Prostate gland (tissue), 2 donors: ENCODE results near the gene ATAD2B. TPM values are rescaled to one million over a fixed set of nuclear protein-coding genes. Genes with fewer than 3 reads are reported as not detected.

Experiments
- DNase-seq: peaks from one replicate; pipeline ENCODE4 v3.0.0-alpha.2; 2019; ENCODE audit warnings: low spot score
- H3K27ac ChIP-seq, 2 donors: fragments of 200-600 bp; sonication (generic); 2 replicates each; pipeline ENCODE4 v1.5.1; 2017 to 2019
- H3K27me3 ChIP-seq: fragments of 200-600 bp; sonication (generic); replicated peaks from 2 replicates; pipeline ENCODE4 v1.5.1; 2019; ENCODE audit not compliant: insufficient read depth
- H3K36me3 ChIP-seq, 2 donors: fragments of 200-600 bp; sonication (generic); 1 replicate in 1 of 2; 2 replicates in 1 of 2; pipeline versions ENCODE4 v1.5.1 to v1.8.1; 2017 to 2019
- H3K4me1 ChIP-seq: fragments of 200-600 bp; sonication (generic); replicated peaks from 2 replicates; pipeline ENCODE4 v1.5.1; 2019
- H3K4me3 ChIP-seq, 2 donors: fragments of 200-600 bp; sonication (generic); 2 replicates each; pipeline ENCODE4 v1.5.1; 2017 to 2019
- H3K9me3 ChIP-seq: fragments of 200-600 bp; sonication (generic); 2 replicates; pipeline ENCODE4 v1.5.1; 2017
- CTCF ChIP-seq, 4 experiments: fragments of 200-600 bp in 2 of 4; fragments of 450-650 bp in 2 of 4; sonication (generic) in 2 of 4; IDR thresholded peaks; 1 replicate in 3 of 4; 2 replicates in 1 of 4; pipeline ENCODE4 v1.5.1; 2016 to 2019; ENCODE audit warnings: antibody characterized with exemption in 4 of 4, mild to moderate bottlenecking in 2 of 4, moderate library complexity in 2 of 4
- POLR2A ChIP-seq: fragments of 450-650 bp; IDR thresholded peaks from one replicate; pipeline ENCODE4 v1.6.1; 2016; ENCODE audit warnings: antibody characterized with exemption, mild to moderate bottlenecking
- POLR2AphosphoS5 ChIP-seq: sonication (generic); formaldehyde crosslinking; IDR thresholded peaks from one replicate; pipeline ENCODE4 v1.6.1; 2017; ENCODE audit warnings: antibody characterized with exemption
- WGBS: methylation state at CpG from one replicate; pipeline ENCODE4 v1.1.5; 2018; 5-methylcytosine and 5-hydroxymethylcytosine counted together
- intact Hi-C: fragments of 100-400 bp; cut with DNase I; formaldehyde crosslinking; loops from one replicate; pipeline ENCODE4 v1.14.2; 2022
- total RNA-seq, 2 donors: library from RNA; depleted of rRNA; stranded (reverse); fragments of >200 nt; gene quantifications; one replicate each; pipeline ENCODE4 v1.1.0, GENCODE V29; 2016

Gene ATAD2B
- total RNA-seq, 2 donors from 2014 or later, result 12.2 to 16.9 TPM

- 85% methylated on average over 7 of the region's 7 CpGs for WGBS
- no peak for DNase-seq
These were observed 11.6 kb downstream of the ATAD2B start for GRCh38 chr2:23915327-23915726.

GRCh38 chr2:23912054-23912453 lies 14.9 kb downstream of the ATAD2B start:
- TF ChIP-seq CTCF (IDR thresholded peaks at IDR 0.05) (no peak), POLR2A (no peak)
- intact Hi-C loops, result no loop called here
- 88% methylated on average over 3 of the region's 3 CpGs for WGBS
- Histone ChIP-seq H3K4me1 (no peaks in the 10 kb centered on the region), H3K4me3 (no peak overlapping the region), H3K36me3 (no peaks in the 10 kb centered on the region), H3K9me3 (no peaks in the 10 kb centered on the region), H3K27me3 (no peaks in the 10 kb centered on the region), H3K27ac (no peak overlapping the region)
- no peak for DNase-seq

More at GRCh38 chr2:23915327-23915726, 11.6 kb downstream of the ATAD2B start:
- H3K4me3 ChIP-seq, result no peak overlapping the region
- intact Hi-C loops, result no loop called here
- H3K36me3 ChIP-seq, result no peaks in the 10 kb centered on the region
- no peaks in the 10 kb centered on the region for H3K9me3 ChIP-seq
- H3K27ac ChIP-seq, result no peak overlapping the region
- TF ChIP-seq CTCF (IDR thresholded peaks at IDR 0.05) (no peak), POLR2AphosphoS5 (no peak), POLR2A (no peak)
- no peaks in the 10 kb centered on the region for H3K4me1 ChIP-seq
- H3K27me3 ChIP-seq, result no peaks in the 10 kb centered on the region

- no peaks in the 10 kb centered on the region for H3K36me3 ChIP-seq
- TF ChIP-seq CTCF (IDR thresholded peaks at IDR 0.05) (no peak), POLR2AphosphoS5 (no peak), POLR2A (no peak)
- H3K9me3 ChIP-seq, result no peaks in the 10 kb centered on the region
- no peaks in the 10 kb centered on the region for H3K4me1 ChIP-seq
- no peak overlapping the region for H3K4me3 ChIP-seq
- DNase-seq, result no peak
- H3K27ac ChIP-seq, result no peak overlapping the region
- no peaks in the 10 kb centered on the region for H3K27me3 ChIP-seq
- whole genome bisulfite sequencing, result 83% methylated on average over 2 of the region's 2 CpGs
- intact Hi-C loops, result no loop called here
These were observed 21.8 kb downstream of the ATAD2B start for GRCh38 chr2:23905155-23905554.

- Histone ChIP-seq H3K27me3 (no peaks in the 10 kb centered on the region), H3K9me3 (no peaks in the 10 kb centered on the region), H3K4me3 (no peak overlapping the region), H3K36me3 (no peaks in the 10 kb centered on the region), H3K27ac (no peak overlapping the region), H3K4me1 (no peaks in the 10 kb centered on the region)
- DNase-seq, result no peak
- intact Hi-C loops, result no loop called here
- whole genome bisulfite sequencing, result 84% methylated on average over 2 of the region's 2 CpGs
- TF ChIP-seq POLR2A (no peak), CTCF (IDR thresholded peaks at IDR 0.05) (no peak), POLR2AphosphoS5 (no peak)
These were observed 22.2 kb downstream of the ATAD2B start for GRCh38 chr2:23904692-23905091.

GRCh38 chr2:23904215-23904614 lies 22.7 kb downstream of the ATAD2B start:
- intact Hi-C loops, result no loop called here
- Histone ChIP-seq H3K27me3 (no peaks in the 10 kb centered on the region), H3K4me1 (no peaks in the 10 kb centered on the region), H3K27ac (no peak overlapping the region), H3K36me3 (no peaks in the 10 kb centered on the region), H3K4me3 (no peak overlapping the region), H3K9me3 (no peaks in the 10 kb centered on the region)
- WGBS, result 60% methylated on average over 1 of the region's 1 CpG
- no peak for DNase-seq
- TF ChIP-seq POLR2AphosphoS5, result no peak
- no peak for TF ChIP-seq CTCF (IDR thresholded peaks at IDR 0.05)
- TF ChIP-seq POLR2A, result no peak
